ENCODE data around the gene PDPR. TPM values are rescaled to one million over a fixed set of nuclear protein-coding genes. Genes with fewer than 3 reads are reported as not detected.
"Not testable (repeated sequence)": the region's sequence is repeated elsewhere in the genome, so short reads cannot be mapped to it uniquely, and the experiment has no call there.

Gene PDPR
- polyA plus RNA-seq, 3 donors: 25.4 to 50.2 (median 36.0) TPM

- no peak for DNase-seq (ENCODE audit: low read depth in 3 of 3, low spot score in 2 of 3)
Observed at GRCh38 chr16:70160821-70161220, 46.7 kb downstream of the PDPR start.

DNA sequence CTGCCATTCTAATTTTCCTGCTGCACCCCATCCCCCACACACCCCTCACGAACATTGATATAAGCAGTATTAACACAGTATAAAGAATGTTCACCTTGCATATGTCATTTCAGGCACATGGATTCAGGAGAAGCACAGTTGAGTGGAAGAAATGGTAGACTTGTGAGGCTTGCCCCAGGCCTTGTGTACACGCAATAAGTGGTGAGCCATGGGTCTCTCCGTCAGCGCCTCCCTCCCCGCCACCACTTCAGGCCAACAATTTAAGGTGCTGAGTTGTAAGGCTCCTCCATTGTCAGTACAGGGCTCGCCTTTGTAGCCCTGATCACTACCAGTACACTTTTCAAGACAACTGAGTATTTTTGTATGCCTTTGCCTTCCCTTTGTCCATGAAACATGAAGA lies 47.2 kb downstream of the PDPR start:
- DNase-seq (ENCODE audit: low read depth in 3 of 3, low spot score in 2 of 3): no peak

DNA sequence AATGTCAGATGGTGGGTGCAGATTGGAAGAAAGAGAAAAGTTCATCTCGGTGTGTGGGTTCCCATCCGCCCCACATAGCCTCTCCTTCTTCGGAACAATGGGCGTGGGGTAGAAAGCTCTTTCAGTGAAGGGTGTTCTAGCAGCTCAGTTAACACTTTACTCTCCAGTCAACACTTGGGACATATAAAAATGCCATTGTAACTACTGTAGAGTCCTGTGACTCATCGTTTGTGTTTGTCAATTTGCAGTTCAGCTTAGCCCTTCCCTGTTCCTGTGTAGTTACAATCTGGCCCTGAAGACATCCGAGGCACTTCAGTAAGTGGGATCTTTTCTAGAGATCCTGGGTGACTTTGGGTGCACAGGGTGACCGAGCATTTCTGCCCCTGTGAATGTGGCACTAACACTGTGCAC lies 47.9 kb downstream of the PDPR start:
- no peak for DNase-seq (ENCODE audit: low read depth in 3 of 3, low spot score in 2 of 3)

- DNase-seq (ENCODE audit: low read depth in 3 of 3, low spot score in 2 of 3): no peak
Observed at GRCh38 chr16:70163596-70163995, 49.5 kb downstream of the PDPR start.

DNA sequence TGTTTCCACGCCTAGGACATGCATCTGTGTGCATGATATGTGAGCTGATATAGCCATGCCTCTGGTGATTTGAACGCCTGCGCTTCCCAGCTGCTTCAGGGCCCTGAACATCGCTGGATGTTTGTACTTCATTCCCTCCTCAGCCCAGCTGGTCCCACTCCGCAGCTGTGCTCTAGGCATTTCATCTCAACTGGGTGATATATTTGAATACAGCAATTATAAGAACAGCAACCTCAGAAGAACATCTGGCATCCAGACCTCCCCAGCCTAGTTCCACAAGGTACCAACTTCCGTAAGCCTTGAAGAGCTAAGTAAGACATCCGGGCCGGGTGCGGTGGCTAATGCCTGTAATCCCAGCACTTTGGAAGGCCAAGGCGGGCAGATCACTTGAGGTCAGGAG lies 52.6 kb downstream of the PDPR start:
- not testable (repeated sequence) for DNase-seq (ENCODE audit: low read depth in 3 of 3, low spot score in 2 of 3)

DNA sequence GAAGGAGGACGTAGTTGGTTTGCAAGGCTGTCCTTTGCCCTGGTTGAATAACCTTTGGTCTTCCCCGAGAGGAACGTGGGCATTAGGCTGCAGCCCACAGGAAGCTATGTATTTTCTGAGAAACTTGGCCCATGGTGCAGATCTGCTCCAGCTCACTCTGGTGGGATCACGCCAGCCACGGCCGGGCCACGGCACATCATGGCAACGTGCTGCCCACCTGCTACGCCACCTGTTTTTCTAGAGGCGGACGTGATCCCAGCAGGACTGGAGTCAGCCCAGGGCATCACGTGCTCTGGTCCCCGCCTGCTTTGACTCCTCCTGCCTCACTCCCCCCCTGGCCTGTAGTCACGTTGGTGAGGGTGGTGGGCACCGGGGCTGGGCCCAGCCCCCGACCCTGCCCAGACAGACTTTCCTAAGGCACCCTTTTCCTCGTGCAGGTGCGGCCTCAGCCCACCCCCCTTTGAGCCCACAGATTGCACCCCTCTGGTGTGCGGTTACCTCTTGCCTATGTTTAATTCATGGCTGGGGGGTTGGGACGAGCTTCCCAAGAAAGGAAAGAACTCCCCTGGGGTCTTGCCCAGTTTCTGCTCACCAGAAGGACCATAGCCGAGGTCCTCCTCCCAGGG lies 59.2 kb downstream of the PDPR start, which contains the start of gene CLEC18C:
CLEC18C (plus strand) TSS at position 576 of the 626 bp plus-strand sequence. CDS start 492 bp downstream, outside the sequence.
- not testable (repeated sequence) for DNase-seq (ENCODE audit: low read depth in 3 of 3, low spot score in 2 of 3)

- DNase-seq (ENCODE audit: low read depth in 3 of 3, low spot score in 2 of 3): not testable (repeated sequence)
Observed at GRCh38 chr16:70173916-70174315, 59.8 kb downstream of the PDPR start.

- not testable (repeated sequence) for DNase-seq (ENCODE audit: low read depth in 3 of 3, low spot score in 2 of 3)
Observed at GRCh38 chr16:70174387-70174932, 60.3 kb downstream of the PDPR start.

- not testable (repeated sequence) for DNase-seq (ENCODE audit: low read depth in 3 of 3, low spot score in 2 of 3)
Observed at GRCh38 chr16:70187858-70188607, 73.9 kb downstream of the PDPR start.

- not testable (repeated sequence) for DNase-seq (ENCODE audit: low read depth in 3 of 3, low spot score in 2 of 3)
Observed at GRCh38 chr16:70188608-70188915, 74.4 kb downstream of the PDPR start.

GRCh38 chr16:70190574-70190973 lies 76.4 kb downstream of the PDPR start:
- not testable (repeated sequence) for DNase-seq (ENCODE audit: low read depth in 3 of 3, low spot score in 2 of 3)

DNA sequence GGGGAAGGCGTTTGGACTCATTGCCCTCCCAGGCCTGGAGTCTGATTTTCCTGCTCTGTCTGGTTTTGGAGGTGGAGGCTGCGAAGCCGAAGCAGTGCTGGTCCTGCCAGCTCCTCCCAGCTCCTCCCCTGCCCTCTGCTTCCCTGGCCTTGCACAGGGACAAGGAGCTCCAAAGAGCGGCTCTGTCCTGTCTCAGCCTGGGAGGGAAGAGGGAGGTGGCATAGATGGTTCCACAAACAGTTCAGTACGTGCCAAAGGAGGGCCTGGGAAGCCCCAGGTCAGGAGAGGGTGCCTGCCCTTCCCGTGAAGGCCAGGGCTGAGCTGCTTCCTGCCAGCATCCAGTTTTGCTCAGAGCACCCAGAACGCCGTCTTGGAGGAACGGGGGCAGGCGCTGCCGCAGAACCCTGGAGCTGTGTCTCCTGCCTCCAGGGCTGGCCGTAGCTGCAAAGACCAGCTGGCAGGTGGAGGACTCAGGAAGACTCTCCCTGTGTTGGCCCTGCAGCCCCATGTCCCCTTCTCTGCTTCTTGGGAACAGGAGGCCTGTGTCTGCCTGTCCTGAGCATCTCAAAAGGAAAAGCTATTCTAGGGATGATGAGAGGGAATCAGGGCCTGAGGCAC lies 82.7 kb downstream of the PDPR start:
- not testable (repeated sequence) for DNase-seq (ENCODE audit: low read depth in 3 of 3, low spot score in 2 of 3)

DNA sequence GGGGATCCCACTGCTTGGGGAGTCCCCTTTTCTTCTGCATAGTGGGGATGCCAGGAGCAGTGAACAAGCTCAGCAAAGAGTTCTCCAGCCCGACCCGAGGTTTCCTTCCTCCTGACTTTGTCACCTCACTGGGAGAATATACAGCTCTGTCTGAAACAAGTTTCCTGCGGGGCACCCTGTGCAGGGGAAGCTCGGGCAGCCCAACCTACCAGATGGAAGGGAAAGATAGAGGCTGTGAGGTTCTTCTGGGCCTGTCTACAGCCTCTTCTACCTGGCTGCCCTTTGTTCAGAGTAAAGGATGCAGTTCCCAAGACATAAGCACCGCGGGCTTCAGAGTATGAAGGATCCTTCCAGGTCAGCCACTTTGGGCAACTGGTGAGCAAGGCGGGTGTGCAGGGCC lies 83.5 kb downstream of the PDPR start:
- DNase-seq (ENCODE audit: low read depth in 3 of 3, low spot score in 2 of 3): not testable (repeated sequence)

DNA sequence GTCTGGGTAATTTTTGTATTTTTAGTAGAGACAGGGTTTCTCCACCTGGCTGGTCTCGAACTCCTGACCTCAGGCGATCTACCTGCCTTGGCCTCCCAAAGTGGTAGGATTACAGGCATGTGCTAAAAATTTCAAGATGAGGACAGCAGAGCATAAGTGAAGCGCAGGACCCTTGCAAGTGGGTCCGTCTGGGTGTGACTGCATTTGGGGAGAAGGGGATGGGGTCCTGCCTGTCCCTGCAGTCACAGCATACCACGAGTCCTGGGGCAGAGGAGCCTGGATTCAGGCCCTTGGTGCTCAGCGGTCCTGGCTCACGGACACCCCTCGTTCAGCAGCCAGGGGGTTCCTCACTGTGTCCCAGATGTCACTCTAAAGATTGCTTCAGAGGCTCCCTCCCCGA lies 84.1 kb downstream of the PDPR start:
- DNase-seq (ENCODE audit: low read depth in 3 of 3, low spot score in 2 of 3): not testable (repeated sequence)

DNA sequence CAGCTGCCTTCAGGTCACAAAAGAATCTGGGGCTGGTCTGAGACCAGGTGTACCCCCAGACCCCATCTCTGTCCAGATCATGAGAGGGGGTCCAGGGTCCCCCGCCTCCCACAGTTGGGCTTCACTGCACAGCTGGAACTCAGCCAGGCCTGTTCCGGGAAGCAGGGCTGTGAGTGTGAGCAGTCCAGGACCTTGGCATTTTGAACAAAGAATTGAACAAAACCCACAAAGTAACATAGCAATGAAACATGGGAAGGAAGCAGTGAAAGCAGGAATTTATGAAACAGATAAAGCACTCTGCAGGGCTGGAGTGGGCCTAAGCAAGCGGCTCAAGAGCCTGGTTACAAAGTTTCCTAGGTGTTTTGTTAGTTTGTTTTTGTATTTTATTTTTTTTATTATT lies 84.5 kb downstream of the PDPR start:
- not testable (repeated sequence) for DNase-seq (ENCODE audit: low read depth in 3 of 3, low spot score in 2 of 3)

- not testable (repeated sequence) for DNase-seq (ENCODE audit: low read depth in 3 of 3, low spot score in 2 of 3)
Observed at GRCh38 chr16:70199170-70199569, 85.0 kb downstream of the PDPR start.

DNA sequence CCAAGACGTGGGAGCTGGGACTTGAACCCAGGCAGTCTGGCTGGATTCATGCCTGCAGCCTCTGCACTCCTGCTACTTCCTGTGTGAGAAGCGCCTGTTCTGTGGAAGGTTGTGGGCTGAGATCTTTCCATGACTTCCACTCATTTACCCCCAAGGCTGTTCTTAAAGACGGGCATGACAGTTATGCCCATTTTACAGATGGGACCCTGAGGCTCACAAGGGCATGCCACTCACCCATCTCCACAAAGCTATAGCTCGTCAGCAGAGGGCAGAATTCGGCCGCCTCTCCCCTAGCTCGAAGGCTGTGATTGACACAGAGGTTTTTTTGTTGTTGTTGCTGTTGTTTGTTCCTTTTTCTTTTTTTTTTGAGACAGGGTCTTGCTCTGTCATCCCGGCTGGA lies 85.9 kb downstream of the PDPR start:
- not testable (repeated sequence) for DNase-seq (ENCODE audit: low read depth in 3 of 3, low spot score in 2 of 3)

- DNase-seq (ENCODE audit: low read depth in 3 of 3, low spot score in 2 of 3): not testable (repeated sequence)
Observed at GRCh38 chr16:70203508-70203907, 89.4 kb downstream of the PDPR start.

- not testable (repeated sequence) for DNase-seq (ENCODE audit: low read depth in 3 of 3, low spot score in 2 of 3)
Observed at GRCh38 chr16:70204010-70204409, 89.9 kb downstream of the PDPR start.

- not testable (repeated sequence) for DNase-seq (ENCODE audit: low read depth in 3 of 3, low spot score in 2 of 3)
Observed at GRCh38 chr16:70204668-70205405, 90.7 kb downstream of the PDPR start.

DNA sequence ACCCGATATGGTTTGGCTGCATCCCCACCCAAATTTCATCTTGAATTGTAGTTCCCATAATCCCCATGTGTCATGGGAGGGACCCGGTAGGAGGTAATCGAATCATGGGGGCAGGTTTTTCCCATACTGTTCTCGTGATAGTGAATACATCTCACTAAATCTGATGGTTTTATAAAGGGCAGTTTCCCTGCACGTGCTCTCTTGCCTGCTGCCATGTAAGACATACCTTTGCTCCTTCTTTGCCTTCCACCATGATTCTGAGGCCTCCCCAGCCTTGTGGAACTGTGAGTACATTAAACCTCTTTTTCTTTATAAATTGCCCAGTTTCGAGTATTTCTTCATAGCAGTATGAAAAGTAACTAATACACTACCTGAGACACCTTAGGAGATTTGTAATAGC lies 92.2 kb downstream of the PDPR start:
- not testable (repeated sequence) for DNase-seq (ENCODE audit: low read depth in 3 of 3, low spot score in 2 of 3)
